ENCODE data around the gene LRRC47. TPM values are rescaled to one million over a fixed set of nuclear protein-coding genes. Genes with fewer than 3 reads are reported as not detected.

The LRRC47 gene
- total and polyA plus RNA-seq, 2 of the 8 experiments (the other 6 are each of a cell fraction or from before 2014, with no cell fraction given) = 38.3 to 82.4 TPM

DNA sequence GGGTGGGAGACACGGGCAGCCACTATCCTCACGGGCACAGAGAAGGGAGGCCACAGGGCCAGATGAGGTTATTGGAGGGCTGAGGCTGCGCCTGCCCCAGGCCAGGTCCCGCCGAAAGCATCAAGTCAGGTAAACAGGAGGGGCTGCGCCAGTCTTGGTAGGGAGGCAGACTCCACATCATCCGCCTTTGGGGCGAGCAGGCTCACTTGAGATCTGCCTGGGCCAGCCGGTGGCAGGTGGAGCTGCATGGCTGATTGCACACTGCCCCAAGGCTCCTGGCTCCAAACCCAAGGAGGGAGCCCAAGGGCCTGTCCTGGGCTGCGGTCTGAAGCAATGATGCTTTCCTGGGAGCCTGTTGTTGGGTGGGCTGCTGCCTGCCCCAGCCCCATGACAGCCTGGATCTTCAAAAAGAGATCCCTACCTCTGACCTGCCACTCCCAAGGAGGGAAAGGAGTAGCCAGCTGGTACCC, 19.2 kb downstream of the LRRC47 start (continued):
- TF ChIP-seq, protein P1, sequence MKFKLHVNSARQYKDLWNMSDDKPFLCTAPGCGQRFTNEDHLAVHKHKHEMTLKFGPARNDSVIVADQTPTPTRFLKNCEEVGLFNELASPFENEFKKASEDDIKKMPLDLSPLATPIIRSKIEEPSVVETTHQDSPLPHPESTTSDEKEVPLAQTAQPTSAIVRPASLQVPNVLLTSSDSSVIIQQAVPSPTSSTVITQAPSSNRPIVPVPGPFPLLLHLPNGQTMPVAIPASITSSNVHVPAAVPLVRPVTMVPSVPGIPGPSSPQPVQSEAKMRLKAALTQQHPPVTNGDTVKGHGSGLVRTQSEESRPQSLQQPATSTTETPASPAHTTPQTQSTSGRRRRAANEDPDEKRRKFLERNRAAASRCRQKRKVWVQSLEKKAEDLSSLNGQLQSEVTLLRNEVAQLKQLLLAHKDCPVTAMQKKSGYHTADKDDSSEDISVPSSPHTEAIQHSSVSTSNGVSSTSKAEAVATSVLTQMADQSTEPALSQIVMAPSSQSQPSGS (IDR thresholded peaks at IDR 0.05; ENCODE audit: low read length) = no peak
- TF ChIP-seq POLR2AphosphoS5 (IDR thresholded peaks at IDR 0.05; ENCODE audit: low read depth, low read length) (no peak), SIN3A (conservative IDR thresholded peaks at IDR 0.05 in 1 of 2, IDR thresholded peaks at IDR 0.05 in 1 of 2; ENCODE audit: low read depth in 1 of 2, low read length in 2 of 2) (no peak), BCL11A (IDR thresholded peaks at IDR 0.05; ENCODE audit: low read depth in 2 of 2, low read length in 2 of 2) (no peak), EP300 (IDR thresholded peaks at IDR 0.05; ENCODE audit: borderline replicate concordance in 1 of 2, low read depth in 2 of 2, low read length in 2 of 2) (no peak)
- TF ChIP-seq, protein P2, sequence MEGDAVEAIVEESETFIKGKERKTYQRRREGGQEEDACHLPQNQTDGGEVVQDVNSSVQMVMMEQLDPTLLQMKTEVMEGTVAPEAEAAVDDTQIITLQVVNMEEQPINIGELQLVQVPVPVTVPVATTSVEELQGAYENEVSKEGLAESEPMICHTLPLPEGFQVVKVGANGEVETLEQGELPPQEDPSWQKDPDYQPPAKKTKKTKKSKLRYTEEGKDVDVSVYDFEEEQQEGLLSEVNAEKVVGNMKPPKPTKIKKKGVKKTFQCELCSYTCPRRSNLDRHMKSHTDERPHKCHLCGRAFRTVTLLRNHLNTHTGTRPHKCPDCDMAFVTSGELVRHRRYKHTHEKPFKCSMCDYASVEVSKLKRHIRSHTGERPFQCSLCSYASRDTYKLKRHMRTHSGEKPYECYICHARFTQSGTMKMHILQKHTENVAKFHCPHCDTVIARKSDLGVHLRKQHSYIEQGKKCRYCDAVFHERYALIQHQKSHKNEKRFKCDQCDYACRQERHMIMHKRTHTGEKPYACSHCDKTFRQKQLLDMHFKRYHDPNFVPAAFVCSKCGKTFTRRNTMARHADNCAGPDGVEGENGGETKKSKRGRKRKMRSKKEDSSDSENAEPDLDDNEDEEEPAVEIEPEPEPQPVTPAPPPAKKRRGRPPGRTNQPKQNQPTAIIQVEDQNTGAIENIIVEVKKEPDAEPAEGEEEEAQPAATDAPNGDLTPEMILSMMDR (IDR thresholded peaks at IDR 0.05; ENCODE audit: control extremely low read depth in 1 of 3, insufficient read depth in 1 of 3, low read depth in 1 of 3, low read length in 3 of 3) = no peak
- TF ChIP-seq, protein P3, sequence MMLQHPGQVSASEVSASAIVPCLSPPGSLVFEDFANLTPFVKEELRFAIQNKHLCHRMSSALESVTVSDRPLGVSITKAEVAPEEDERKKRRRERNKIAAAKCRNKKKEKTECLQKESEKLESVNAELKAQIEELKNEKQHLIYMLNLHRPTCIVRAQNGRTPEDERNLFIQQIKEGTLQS (IDR thresholded peaks at IDR 0.05; ENCODE audit: insufficient read depth, low read depth, low read length) = no peak

Measured in H1 (cell line).